ENCODE results near the gene BID. TPM values are rescaled to one million over a fixed set of nuclear protein-coding genes. Genes with fewer than 3 reads are reported as not detected.

BID gene
- total RNA-seq, 1 experiment from 2014 or later, result 23.2 TPM

DNA sequence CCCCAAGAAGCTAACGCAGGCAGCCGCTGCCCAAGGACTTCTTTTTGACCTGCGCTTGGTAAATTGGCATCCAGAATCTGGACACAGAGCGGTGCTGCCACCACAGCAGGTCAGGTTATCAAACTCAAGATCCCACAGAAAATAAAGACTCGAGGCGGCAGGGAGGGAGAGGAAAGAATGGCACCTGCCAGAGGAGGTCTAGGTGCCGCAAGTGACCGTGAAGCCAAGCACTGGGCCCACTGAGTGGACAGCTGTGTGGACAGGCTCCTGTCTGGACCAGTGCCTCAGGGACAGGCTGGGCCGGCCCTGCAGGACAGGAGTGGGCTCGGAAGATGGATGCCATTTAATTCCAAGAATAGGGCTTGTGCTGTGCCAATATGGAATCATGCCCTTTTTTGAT is 27.4 kb downstream of the BID start:
- no peak overlapping the region for H3K4me2 ChIP-seq (ENCODE audit: insufficient read depth, insufficient read length, low read length)
- no peak overlapping the region for H3K9ac ChIP-seq (ENCODE audit: extremely low read depth, insufficient read length, low read length)
- H2AFZ ChIP-seq (ENCODE audit: low read length), result no peak overlapping the region
- H3K79me1 ChIP-seq (ENCODE audit: insufficient read depth, low read depth, low read length, poor library complexity, severe bottlenecking), result no peaks in the 10 kb centered on the region
- Mint-ChIP-seq H3K4me1 (peaks cover 10 to 20% of the 10 kb centered on the region in 2 experiments), H3K9me3 (peaks cover 0 to 2% of the 10 kb centered on the region in 2 experiments; a peak in 1 of 5 replicates), H3K4me3 (no peak overlapping the region), H3K27me3 (ENCODE audit: low read depth) (no peaks in the 10 kb centered on the region; the same call in 1 of the 2 replicates), H3K36me3 (ENCODE audit: insufficient read depth in 1 of 3, low read depth in 3 of 3) (no peaks in the 10 kb centered on the region; a peak in 1 of 7 replicates), H3K27ac (no peak overlapping the region; a peak in 1 of 7 replicates)
- no peak overlapping the region for H4K5ac ChIP-seq (ENCODE audit: insufficient read length, low read depth, low read length)
- no peaks in the 10 kb centered on the region for H3K9me3 ChIP-seq (ENCODE audit: control insufficient read depth, low read depth, low read length)
- H3K23ac ChIP-seq (ENCODE audit: insufficient read length, low read depth, low read length), result no peak overlapping the region
- H3K4ac ChIP-seq (ENCODE audit: low read depth, low read length), result no peak overlapping the region
- no peak overlapping the region for H2AK5ac ChIP-seq (ENCODE audit: insufficient read length, low read length)
- no peak overlapping the region for H2BK20ac ChIP-seq (ENCODE audit: low read depth, low read length, poor library complexity, severe bottlenecking)
- no peak overlapping the region for H4K8ac ChIP-seq (replicated peaks; ENCODE audit: insufficient read length, low read depth, low read length)
- WGBS (ENCODE audit: extremely low coverage, insufficient read length, low lambda C conversion rate), result no CpG with 5 or more reads among the region's 10 CpGs
- H3K14ac ChIP-seq (ENCODE audit: insufficient read depth, low read length), result no peak overlapping the region
- no peak overlapping the region for H3T11ph ChIP-seq (ENCODE audit: low read length)
- no peaks in the 10 kb centered on the region for H3K23me2 ChIP-seq (ENCODE audit: insufficient read length, low read depth, low read length, poor library complexity, severe bottlenecking)
- H2BK12ac ChIP-seq (ENCODE audit: insufficient read length, low read depth, low read length), result no peak overlapping the region
- no peaks in the 10 kb centered on the region for H3K4me1 ChIP-seq (ENCODE audit: insufficient read depth, low read length)
- no peak overlapping the region for H3K18ac ChIP-seq (ENCODE audit: insufficient read length, low read depth, low read length)
- no peak overlapping the region for H2BK120ac ChIP-seq (ENCODE audit: low read depth, low read length, poor library complexity, severe bottlenecking)
- TF ChIP-seq CTCF (conservative IDR thresholded peaks at IDR 0.05), result no peak
- H3K56ac ChIP-seq (ENCODE audit: insufficient read length, low read depth, low read length), result no peak overlapping the region
- no peak overlapping the region for H3K27ac ChIP-seq (ENCODE audit: insufficient read length, low read depth, low read length)
- H2BK15ac ChIP-seq (ENCODE audit: low read depth, low read length), result no peak overlapping the region
- no peak overlapping the region for H2BK5ac ChIP-seq (ENCODE audit: insufficient read length, low read length)
- DNase-seq, result no peak
- H4K20me1 ChIP-seq (ENCODE audit: control insufficient read depth, insufficient read depth, insufficient read length), result peaks cover 2% of the 10 kb centered on the region
- H3K27me3 ChIP-seq (ENCODE audit: insufficient read depth, low read length), result no peaks in the 10 kb centered on the region
- H4K91ac ChIP-seq (ENCODE audit: insufficient read length, low read depth, low read length), result no peak overlapping the region
- no peaks in the 10 kb centered on the region for H3K79me2 ChIP-seq (ENCODE audit: insufficient read depth, low read length)

All from H9 (cell line).